ENCODE results near the gene RYR2. TPM values are rescaled to one million over a fixed set of nuclear protein-coding genes. Genes with fewer than 3 reads are reported as not detected.
"Not testable (repeated sequence)": the region's sequence is repeated elsewhere in the genome, so short reads cannot be mapped to it uniquely, and the experiment has no call there.

RYR2 gene
- total RNA-seq, 1 donor from 2014 or later, result 0.19 TPM

- no peak for DNase-seq (ENCODE audit: low spot score, unreplicated experiment)
- no peaks in the 10 kb centered on the region for H3K36me3 Mint-ChIP-seq (ENCODE audit: insufficient read depth)
- H3K27me3 Mint-ChIP-seq, result no peaks in the 10 kb centered on the region
- peaks cover 3% of the 10 kb centered on the region for H3K4me1 Mint-ChIP-seq (ENCODE audit: low read depth)
- H3K27ac Mint-ChIP-seq, result no peak overlapping the region
- H3K4me3 Mint-ChIP-seq (ENCODE audit: low read depth), result no peak overlapping the region
- TF ChIP-seq CTCF (IDR thresholded peaks at IDR 0.05; ENCODE audit: unreplicated experiment), result no peak
- no peaks in the 10 kb centered on the region for H3K9me3 Mint-ChIP-seq (ENCODE audit: low read depth)
These were observed 548.4 kb downstream of the RYR2 start for GRCh38 chr1:237590386-237590785.

- no peak for TF ChIP-seq CTCF (IDR thresholded peaks at IDR 0.05; ENCODE audit: unreplicated experiment)
- Mint-ChIP-seq H3K9me3 (ENCODE audit: low read depth) (peaks cover 6% of the 10 kb centered on the region), H3K27me3 (no peaks in the 10 kb centered on the region), H3K4me3 (ENCODE audit: low read depth) (no peak overlapping the region), H3K4me1 (ENCODE audit: low read depth) (no peaks in the 10 kb centered on the region), H3K36me3 (ENCODE audit: insufficient read depth) (no peaks in the 10 kb centered on the region), H3K27ac (no peak overlapping the region)
- DNase-seq (ENCODE audit: low spot score, unreplicated experiment), result no peak
These were observed 549.4 kb downstream of the RYR2 start for GRCh38 chr1:237591353-237591752.

GRCh38 chr1:237603036-237603568 lies 561.1 kb downstream of the RYR2 start:
- not testable (repeated sequence) for H3K27ac Mint-ChIP-seq; H3K4me3 Mint-ChIP-seq (ENCODE audit: low read depth); H3K27me3 Mint-ChIP-seq; H3K4me1 Mint-ChIP-seq (ENCODE audit: low read depth); DNase-seq (ENCODE audit: low spot score, unreplicated experiment); H3K36me3 Mint-ChIP-seq (ENCODE audit: insufficient read depth)
- peaks cover 12% of the 10 kb centered on the region for H3K9me3 Mint-ChIP-seq (ENCODE audit: low read depth)

- H3K4me3 Mint-ChIP-seq (ENCODE audit: low read depth), result no peak overlapping the region
- H3K4me1 Mint-ChIP-seq (ENCODE audit: low read depth), result no peaks in the 10 kb centered on the region
- H3K36me3 Mint-ChIP-seq (ENCODE audit: insufficient read depth), result no peaks in the 10 kb centered on the region
- no peak for TF ChIP-seq CTCF (IDR thresholded peaks at IDR 0.05; ENCODE audit: unreplicated experiment)
- no peak for DNase-seq (ENCODE audit: low spot score, unreplicated experiment)
- no peak overlapping the region for H3K27ac Mint-ChIP-seq
- H3K27me3 Mint-ChIP-seq, result no peaks in the 10 kb centered on the region
- peaks cover 4% of the 10 kb centered on the region for H3K9me3 Mint-ChIP-seq (ENCODE audit: low read depth)
These were observed 566.4 kb downstream of the RYR2 start for GRCh38 chr1:237608433-237608832.

GRCh38 chr1:237610157-237610556 lies 568.2 kb downstream of the RYR2 start:
- H3K4me1 Mint-ChIP-seq (ENCODE audit: low read depth), result no peaks in the 10 kb centered on the region
- DNase-seq (ENCODE audit: low spot score, unreplicated experiment), result no peak
- no peaks in the 10 kb centered on the region for H3K27me3 Mint-ChIP-seq
- no peak overlapping the region for H3K27ac Mint-ChIP-seq
- no peaks in the 10 kb centered on the region for H3K9me3 Mint-ChIP-seq (ENCODE audit: low read depth)
- no peak for TF ChIP-seq CTCF (IDR thresholded peaks at IDR 0.05; ENCODE audit: unreplicated experiment)
- H3K36me3 Mint-ChIP-seq (ENCODE audit: insufficient read depth), result no peaks in the 10 kb centered on the region
- no peak overlapping the region for H3K4me3 Mint-ChIP-seq (ENCODE audit: low read depth)

DNA sequence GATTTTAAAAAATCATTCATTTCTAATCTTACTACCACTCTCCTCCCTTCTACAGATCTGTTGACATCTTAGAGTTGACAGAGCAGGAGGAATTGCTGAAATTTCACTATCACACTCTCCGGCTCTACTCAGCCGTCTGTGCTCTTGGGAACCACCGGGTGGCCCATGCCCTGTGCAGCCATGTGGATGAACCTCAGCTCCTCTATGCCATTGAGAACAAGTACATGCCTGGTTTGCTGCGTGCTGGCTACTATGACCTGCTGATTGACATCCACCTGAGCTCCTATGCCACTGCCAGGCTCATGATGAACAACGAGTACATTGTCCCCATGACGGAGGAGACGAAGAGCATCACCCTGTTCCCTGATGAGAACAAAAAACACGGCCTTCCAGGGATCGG lies 572.0 kb downstream of the RYR2 start:
- Mint-ChIP-seq H3K36me3 (ENCODE audit: insufficient read depth) (no peaks in the 10 kb centered on the region), H3K27me3 (no peaks in the 10 kb centered on the region), H3K4me1 (ENCODE audit: low read depth) (no peaks in the 10 kb centered on the region), H3K27ac (no peak overlapping the region), H3K9me3 (ENCODE audit: low read depth) (peaks cover 10% of the 10 kb centered on the region), H3K4me3 (ENCODE audit: low read depth) (no peak overlapping the region)
- no peak for DNase-seq (ENCODE audit: low spot score, unreplicated experiment)
- TF ChIP-seq CTCF (IDR thresholded peaks at IDR 0.05; ENCODE audit: unreplicated experiment), result no peak

Measured in progenitor cell of endocrine pancreas (in vitro differentiated cells).